C4-2B (cell line): ENCODE results near the gene LARGE1.

ENCODE experiments used
- H3K27ac ChIP-seq: fragments of 450-650 bp; 2 replicates; pipeline ENCODE4 v1.5.1; 2017
- ZFX ChIP-seq: fragments of 450-650 bp; IDR thresholded peaks from 2 replicates; pipeline ENCODE4 v1.6.1; 2017
- TF ChIP-seq, protein P1 (sequence below): fragments of 450-650 bp; conservative IDR thresholded peaks from 2 replicates; pipeline ENCODE4 v1.5.1; 2017; ENCODE audit warnings: mild to moderate bottlenecking

Gene LARGE1

GRCh38 chr22:33247758-33248157 lies 672.5 kb downstream of the LARGE1 start:
- no peak for TF ChIP-seq ZFX
- TF ChIP-seq, protein P1, sequence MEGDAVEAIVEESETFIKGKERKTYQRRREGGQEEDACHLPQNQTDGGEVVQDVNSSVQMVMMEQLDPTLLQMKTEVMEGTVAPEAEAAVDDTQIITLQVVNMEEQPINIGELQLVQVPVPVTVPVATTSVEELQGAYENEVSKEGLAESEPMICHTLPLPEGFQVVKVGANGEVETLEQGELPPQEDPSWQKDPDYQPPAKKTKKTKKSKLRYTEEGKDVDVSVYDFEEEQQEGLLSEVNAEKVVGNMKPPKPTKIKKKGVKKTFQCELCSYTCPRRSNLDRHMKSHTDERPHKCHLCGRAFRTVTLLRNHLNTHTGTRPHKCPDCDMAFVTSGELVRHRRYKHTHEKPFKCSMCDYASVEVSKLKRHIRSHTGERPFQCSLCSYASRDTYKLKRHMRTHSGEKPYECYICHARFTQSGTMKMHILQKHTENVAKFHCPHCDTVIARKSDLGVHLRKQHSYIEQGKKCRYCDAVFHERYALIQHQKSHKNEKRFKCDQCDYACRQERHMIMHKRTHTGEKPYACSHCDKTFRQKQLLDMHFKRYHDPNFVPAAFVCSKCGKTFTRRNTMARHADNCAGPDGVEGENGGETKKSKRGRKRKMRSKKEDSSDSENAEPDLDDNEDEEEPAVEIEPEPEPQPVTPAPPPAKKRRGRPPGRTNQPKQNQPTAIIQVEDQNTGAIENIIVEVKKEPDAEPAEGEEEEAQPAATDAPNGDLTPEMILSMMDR: no peak

GRCh38 chr22:33242078-33242477 lies 678.2 kb downstream of the LARGE1 start:
- TF ChIP-seq, protein P1: no peak
- no peak for TF ChIP-seq ZFX
- no peak overlapping the region for H3K27ac ChIP-seq

More at GRCh38 chr22:33247758-33248157, 672.5 kb downstream of the LARGE1 start:
- H3K27ac ChIP-seq: no peak overlapping the region

GRCh38 chr22:33240888-33241475 lies 679.3 kb downstream of the LARGE1 start:
- no peak for TF ChIP-seq ZFX
- TF ChIP-seq, protein P1: no peak
- H3K27ac ChIP-seq: no peak overlapping the region

DNA sequence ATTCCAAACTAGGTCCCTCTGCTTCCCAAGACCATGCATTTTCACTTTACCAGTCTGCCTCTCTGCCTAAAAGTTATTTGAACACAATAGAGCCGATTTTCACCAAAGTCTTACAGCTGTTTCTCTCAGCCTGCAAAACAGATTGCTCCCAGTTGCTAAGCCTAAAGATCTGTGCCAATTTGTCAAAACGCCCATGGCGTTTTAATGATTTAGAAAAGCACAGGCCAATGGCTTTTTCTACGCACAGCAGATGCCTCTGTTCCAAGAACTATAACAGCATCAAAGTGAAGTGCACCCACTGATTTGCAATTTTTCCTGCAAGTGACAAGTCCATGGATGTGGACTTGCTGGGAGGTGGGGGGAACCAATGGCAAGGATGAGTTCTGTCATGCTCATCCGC lies 688.2 kb downstream of the LARGE1 start:
- no peak overlapping the region for H3K27ac ChIP-seq
- TF ChIP-seq, protein P1: no peak
- no peak for TF ChIP-seq ZFX

DNA sequence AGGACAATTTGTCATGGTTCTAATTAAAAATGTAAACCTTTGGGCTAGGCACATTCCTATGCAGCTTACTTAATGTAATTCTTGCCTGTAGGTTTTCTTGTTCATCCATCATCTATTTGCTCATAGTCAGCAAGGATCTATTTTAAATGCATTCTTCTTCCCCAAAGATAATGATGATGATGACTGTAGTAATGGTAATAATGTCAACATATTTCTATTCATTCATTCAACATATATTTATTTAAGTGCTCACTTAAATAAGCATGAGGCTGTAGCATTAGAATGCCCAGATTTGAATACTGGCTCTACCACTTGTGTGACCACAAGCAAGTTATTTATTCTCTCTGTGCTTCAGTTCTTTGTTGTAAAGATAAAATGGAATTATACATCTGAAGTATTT lies 692.5 kb downstream of the LARGE1 start:
- TF ChIP-seq, protein P1: no peak
- no peak for TF ChIP-seq ZFX
- no peak overlapping the region for H3K27ac ChIP-seq

DNA sequence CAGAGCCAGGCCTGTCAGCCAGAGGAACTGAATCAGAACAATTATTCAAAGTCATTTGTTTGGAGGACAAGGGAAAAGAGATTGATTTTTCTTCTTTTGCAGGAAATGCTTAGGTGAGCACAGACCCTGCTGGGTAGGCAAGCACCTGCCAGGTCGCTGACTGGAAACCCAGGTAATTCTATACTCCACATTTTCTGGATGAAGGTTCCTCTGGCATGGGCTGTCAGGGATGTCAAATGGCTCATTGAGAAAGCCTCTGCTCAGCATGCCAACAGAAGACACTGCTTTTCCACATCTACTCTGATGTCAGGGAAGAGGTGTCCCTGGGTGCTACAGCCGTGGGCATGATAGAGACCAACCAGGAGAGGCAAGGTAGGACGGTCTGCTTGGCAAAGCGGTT lies 695.4 kb downstream of the LARGE1 start:
- H3K27ac ChIP-seq: no peak overlapping the region
- TF ChIP-seq, protein P1: no peak
- no peak for TF ChIP-seq ZFX
